Effector CD8-positive, alpha-beta T cell (primary cell): ENCODE results near the gene NFASC.

Experiments
- DNase-seq: peaks from one replicate; lab custom pipeline; 2025; lab: John Stamatoyannopoulos, UW

The NFASC gene

DNA sequence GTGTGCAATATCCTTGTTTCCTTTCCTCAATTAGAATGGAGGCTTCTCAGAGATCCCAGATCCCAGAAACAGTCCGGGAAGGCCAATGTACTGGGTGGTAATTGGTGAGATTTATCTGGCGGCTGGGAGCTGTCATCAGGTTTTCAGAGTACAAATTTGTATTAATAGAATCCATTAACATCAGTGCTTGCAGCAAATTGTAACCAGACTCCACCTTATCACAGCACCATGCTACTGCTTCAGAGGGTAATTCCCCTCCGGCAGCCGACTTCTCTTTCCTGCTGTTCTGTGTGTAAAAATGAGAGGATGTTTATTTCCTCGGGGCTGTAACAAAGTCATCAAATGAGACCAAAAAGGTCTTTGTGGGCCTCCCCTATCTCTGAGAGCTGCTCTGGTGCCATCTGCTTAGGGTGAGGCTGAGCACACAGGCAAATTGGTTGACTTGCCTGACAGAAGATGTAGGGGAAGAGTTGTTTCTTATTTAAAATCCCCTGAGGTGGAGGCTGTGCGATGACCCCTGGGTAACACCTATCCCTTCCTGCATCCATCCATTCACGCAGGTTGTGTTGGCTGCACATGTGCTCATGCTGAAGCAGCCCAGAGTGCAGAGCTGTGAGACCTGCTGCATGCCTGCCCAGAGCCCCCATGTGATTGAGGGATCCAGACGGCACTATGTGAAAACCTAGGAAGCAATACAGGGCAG lies 19.2 kb downstream of the NFASC start:
- no peak for DNase-seq

DNA sequence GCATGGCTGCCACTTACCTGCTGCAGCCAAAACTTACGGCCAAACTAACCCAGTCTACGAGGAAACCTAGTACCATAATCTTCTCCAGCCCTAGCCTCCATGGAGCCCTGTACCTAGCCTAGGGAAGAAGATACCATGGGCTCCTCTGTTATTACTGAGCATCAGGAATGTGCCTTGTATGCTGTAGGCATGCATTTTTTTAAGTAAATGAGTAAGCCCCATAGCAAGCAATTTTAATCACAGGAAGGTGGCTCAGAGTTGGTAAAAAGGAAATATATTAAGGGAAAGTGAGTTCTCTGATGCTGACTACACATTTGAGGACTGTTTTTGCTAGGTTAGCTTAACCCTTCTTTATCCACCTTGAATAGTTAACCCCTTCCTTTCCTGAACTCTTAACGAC lies 21.2 kb downstream of the NFASC start:
- no peak for DNase-seq

DNA sequence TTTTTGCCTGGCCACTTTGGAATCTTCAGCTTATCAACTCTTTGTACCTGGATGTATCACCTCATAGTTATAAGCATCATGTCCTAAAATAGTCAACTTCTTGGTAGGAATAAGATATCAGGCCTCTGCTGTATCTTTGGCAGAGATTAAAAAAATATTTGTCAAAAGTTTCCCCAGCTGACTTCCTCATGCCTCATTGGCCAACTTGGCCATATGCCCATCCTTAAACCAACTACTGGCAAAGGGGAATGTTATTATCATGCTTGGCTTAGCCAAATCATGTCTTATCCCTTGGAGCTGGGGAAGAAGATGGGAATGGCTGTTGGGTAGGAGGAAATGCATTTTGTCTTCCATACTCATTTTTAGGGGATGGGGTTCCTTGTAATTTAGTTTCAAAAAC lies 23.4 kb downstream of the NFASC start:
- DNase-seq = no peak

DNA sequence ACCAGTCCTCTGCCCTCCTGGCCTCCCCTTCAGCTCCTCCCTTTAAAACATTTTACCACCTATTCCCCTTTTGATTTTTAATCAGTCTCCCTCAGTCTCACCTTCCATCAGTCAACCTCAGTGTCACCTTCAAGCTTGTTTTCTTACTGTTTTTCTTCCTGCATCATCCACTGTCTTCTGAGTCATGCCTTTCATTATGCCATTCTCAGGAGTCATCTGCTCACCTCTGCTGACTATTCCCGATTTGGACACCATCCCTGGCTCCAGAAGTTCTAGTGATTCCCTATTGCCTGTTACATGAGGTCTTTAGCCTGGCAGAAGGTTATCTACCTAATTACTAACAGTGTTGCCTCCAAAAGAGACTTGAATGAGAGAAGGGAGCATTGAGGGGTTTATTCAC lies 23.9 kb downstream of the NFASC start:
- no peak for DNase-seq

DNA sequence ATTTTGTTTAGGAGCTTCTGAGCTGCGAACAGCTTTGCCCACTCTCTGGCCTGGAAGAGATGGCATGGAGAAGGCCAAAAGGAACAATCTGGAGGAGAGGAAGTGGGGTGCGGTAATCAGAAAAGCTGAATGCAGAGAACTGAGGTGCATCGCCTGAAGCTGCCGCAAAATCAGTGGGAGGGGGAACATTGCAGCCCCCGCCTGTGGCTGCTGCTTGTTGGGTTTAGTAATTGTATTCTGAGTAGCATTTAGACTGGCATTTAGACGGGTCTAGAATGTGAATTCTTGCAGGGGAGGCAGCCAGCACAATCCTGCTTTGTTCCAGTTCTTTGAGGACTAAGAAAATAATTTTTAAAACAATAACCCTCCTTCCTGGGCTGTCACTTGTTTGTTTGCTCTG lies 25.4 kb downstream of the NFASC start:
- DNase-seq = no peak

DNA sequence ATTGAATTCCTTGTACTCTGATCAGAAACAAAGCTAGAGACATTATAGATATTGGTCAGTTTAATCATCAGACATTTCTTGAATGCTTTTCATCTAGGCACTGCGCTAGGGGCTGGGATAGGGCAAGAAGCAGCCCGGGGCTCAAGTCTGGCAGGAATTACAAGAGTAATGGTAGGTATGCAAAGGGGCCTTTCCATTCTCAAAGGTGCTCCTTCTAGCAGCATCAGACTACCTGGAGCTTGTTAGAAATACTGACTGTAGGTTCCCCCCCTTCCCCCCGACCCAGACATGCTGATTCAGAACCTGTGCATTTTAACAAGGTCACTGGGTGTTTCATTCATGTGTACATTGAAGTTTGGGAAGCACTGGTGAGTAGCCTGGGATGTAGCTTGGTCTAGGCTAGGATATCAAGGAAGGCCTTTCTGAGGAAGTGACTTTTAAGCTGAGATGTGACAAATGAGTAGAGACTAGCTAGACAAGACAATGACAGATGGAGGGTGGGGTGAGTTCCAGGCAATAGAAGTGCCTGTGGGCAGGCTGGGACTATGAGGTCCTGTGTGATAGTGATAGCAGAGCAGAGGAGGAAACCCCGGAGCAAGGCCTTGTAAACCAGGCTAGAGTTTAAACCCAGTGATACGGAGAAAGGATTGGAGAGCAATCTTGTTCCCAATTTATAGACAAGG lies 26.3 kb downstream of the NFASC start:
- no peak for DNase-seq

DNA sequence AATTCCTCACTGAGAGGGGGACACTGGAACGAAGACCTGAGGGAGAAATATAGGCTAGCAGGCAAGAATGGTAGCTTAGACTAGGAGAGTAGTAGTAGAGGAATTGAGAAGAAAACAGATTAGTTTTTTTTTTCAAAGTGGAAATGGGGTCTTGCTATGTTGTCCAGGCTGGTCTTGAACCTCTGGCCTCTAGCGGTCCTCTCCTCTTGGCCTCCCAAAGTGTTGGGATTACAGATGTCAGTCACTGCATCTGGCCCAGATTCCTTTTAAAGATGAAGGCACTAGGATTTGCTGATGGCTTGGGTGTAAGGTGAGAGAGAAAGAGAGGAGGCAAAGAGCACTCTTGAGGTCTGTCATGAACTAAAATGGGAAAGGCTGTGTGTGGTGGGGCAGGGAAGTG lies 30.1 kb downstream of the NFASC start:
- DNase-seq = no peak

DNA sequence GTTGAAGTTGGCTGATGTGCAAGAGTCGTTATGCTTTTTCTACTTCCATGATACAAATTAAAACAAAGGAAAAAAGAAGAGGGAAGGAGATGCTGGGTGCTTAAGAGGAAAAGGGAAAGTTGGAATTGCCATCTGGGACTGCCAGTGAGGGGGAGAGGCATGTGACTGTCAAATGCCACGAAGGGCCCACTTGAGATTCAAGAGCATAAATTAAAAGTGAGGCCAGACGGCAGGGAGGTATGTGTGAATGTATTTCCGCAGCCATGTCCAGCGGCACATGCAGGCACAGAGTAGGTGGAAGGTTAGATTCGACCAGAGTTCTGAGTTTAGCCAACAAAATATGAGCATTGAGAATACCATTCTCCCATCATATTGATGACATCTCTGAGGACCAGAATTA lies 32.0 kb downstream of the NFASC start:
- no peak for DNase-seq

DNA sequence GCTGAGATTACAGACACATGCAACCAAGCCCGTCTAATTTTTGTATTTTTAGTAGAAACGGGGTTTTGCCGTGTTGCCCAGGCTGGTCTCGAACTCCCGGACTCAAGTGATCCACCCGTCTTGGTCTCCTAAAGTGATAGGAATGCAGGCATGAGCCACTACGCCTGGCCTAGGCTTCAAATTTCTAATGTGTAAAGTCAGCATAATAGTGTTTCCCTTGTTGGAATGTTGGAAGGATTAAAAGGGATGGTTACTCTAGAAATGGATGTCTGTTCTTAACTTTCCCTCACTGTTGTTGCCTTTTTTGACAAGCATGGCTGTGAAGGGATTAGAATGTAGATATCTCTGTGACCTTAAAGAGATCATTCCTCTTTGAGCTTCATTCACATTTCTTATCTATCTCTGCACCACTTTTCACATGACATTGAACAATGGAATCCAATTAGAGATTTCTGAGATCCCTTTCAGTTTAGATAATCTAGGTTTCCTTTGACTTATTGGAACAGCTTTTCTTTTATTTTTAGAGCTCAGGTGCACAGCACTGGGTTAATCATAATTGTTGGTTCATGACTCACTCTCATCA lies 33.7 kb downstream of the NFASC start:
- DNase-seq = no peak

DNA sequence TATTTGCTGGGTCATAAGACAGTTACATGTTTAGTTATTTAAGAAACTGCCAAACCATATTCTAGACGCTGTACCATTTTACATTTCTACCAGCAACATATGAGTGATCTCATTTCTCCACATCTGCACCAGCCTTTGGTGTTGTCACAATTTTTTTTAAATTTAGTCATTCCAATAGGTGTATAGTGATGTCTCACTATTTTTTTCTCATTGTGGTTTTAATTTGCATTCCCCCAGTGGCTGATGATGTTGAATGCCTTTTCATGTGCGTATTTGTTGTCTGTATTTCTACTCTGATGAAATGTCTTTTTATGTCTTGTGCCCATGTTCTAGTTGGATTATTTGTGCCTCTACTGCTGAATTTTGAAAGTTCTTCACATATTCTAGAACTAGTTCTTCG lies 38.4 kb downstream of the NFASC start:
- no peak for DNase-seq

DNA sequence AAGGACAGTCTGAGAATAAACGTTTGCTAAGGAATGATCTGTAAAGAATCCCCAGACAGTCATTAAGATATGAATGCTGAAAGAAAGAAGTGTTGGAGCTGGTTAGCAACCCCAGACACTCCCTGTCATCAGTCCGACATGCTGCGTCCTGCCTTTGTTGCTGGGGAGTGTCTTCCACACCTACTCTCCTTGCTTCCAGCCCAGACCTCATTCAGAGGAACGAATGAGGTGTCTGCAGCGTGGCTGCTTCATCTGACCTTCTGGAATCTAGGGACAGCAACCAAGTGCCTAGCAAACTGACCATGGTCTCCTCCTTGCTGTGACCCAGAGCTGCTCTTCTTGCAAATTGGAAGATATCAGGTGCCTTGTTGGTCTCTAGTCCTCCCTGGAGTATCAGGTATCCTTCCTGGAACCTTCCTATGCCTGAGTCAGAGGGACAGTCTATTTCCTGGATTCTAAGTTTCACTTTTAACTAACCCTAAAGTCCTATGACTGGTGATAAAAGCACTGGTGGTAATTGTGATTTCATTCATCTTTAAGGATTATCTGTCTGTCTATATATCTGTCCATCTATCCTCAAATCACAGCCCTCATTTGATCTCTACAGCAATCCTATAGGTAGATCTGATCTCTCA lies 45.3 kb downstream of the NFASC start:
- DNase-seq = no peak

DNA sequence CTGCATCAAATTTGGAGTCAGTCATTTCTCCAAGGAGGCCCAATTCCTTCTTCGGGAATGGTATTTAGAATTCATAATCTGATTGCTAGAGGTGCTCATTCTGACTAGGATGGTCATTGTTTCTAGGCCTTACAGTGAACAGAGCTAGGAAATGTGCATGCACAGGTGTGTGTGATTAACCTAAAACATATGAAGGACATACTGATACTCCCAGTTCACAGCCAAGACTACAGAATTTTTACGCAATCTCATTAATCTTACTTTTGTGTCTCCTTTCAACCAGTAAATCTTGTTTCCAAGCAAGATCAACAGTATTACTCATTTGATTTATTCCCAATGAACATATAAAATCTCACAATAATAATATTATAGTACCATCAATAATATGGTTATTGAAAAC lies 47.1 kb downstream of the NFASC start:
- no peak for DNase-seq

DNA sequence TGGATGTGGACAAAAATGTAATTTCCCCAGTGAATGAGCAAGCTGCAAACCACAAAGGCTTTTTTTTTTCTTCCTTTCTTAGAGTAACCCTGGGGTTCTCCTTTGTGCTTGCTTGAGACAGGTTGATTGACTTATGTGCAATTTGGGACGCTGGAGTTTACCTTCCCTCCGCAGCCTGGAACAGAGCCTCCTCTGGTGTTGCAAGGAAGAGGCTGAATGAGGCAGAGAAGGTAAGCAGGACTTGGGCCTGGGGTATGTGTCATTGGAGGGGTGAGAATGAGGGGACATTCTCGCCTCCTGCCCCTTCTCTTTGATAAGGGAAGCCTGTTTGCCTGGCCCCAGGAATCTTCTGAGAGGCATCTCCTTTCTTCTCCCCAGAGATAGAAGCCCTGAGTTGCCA lies 49.8 kb downstream of the NFASC start:
- DNase-seq = no peak

DNA sequence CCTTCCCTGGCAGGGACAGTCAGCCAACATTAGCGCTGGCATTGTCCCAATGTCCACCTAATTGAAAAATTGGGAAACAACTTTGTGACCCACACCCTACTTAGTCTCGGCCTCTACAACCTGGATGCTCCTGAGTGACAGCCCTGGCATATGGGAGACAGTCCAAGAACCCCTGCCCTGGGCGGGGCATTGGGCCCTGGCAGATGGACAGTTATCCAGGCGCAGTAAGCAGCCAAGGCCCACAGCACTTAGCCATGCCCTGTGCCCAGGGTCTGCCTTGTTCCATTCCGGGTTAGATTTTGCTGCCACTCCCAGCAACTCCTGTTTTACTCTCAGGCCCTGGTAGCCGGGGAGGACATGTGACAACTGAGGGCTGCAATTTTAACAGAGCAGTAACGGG lies 50.3 kb downstream of the NFASC start:
- DNase-seq = no peak

DNA sequence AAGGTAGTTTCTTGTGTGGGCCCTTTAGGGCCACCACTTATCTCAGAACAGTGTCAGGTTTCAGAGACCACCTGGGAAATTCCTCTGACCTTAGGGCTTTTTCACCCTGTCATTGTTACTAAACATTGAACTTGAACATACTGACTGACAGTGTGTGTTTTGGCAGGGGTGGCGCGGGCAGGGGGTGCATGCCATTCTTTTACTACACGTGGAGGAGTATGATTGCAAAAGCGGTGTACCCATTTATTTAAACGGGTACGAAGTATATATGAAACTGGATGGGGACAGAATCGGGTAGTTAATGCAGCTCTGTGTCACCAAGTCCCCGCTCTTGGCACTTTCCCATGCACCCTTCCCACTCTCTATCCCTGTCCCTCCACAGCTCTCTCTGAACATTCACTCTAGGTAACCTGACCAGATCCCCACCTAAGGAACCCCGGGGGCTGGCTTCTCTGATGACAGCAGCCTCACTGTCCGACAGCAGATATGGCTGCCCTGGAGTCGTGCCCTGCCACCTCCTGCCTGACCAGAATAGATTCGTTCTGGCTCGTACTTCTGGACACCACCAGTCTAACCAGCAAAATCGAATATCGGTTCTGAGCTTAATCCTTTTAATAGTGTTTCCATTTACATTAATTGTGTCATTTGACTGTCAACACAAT lies 51.3 kb downstream of the NFASC start:
- no peak for DNase-seq

DNA sequence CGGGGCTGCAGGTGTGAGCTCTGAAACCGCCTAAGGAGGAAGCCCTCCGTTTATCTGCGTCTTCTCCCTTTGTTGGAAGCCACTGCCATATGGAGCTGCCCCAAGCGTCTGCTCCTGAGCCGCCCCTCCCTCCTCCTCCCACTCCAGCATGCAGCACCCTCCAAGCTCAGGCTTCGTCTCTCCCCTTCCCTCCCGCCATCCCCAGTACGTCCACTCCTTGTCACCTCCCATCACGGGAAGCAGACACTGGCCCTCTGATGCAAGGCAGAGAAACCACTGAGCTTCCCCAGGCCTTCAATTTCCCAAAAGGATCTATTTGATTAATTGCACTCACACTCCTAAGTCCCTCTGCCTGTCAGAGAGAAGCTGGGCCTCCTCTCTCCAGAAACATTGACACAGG lies 52.5 kb downstream of the NFASC start:
- DNase-seq = no peak

DNA sequence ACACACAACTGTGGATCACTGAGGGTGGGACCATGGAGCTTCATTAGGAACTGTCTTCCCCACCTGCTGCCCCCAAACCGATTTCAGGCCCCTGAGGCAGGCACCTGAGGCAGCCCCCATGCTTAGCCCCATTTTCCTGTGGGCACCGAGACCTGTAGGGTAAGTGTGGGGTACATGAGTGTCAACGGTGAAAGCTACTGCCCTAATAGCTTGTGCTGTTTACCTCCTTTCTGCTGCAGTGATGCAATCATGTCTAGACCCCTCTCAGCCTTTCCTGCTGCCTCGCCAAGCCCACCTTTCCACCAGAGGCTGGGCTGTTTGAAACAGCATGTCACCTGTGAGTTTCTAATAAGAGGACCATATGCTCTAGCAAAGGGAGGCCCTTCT lies 53.0 kb downstream of the NFASC start:
- DNase-seq = no peak

DNA sequence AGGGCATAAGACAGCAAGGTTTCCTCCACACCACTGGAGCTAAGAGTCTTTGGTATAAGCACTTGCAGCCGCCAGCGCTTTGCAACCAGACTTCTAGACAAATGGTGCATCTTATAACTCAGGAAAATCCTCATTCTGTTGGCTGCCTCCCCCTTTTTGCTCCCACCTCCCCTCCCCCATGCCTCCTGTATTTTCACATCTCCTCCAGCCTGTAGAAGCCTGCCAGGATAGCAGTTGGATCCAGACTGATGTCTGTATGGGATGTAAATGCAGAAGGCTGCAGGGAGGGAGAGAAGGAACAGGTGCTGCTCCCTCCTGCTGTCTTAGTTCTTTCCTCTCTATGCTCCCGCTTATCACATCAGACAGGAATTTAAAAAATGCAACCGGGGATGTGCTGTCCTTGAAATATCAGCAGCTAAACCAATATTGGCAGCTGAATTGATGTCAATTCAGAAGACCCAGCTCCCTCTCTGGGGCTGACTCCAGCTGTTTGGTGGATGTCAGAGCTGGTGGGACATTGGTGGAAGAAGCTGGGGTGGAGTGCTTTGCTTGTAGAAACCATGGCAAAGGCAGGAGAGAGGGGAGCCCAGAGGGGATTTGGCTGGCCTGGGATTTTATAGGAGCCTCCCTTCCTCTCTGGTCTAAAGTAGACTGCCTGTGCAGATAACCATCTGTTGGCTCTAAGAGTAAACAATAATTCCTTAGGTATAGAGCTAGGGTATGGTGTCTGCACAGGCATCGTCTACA lies 53.5 kb downstream of the NFASC start:
- DNase-seq = no peak

DNA sequence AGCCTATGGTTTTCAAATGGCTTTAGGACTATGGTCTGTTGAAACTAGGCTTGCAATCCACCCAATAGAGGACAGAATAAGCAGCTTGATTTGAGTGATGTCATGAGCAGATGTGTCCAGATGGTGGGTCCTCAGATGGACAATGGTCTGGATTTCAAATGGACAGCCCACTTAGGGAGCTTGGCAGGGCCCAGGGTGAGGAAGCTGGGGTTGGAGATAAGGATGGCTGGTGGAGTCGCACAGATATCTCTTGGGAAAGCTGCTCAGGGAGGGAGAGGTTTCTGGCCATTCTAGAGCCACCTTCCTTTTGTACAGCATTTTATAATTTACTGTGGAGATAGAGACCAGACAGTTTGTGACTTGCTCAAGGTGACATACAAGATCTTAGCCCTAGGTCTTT lies 55.0 kb downstream of the NFASC start:
- no peak for DNase-seq

DNA sequence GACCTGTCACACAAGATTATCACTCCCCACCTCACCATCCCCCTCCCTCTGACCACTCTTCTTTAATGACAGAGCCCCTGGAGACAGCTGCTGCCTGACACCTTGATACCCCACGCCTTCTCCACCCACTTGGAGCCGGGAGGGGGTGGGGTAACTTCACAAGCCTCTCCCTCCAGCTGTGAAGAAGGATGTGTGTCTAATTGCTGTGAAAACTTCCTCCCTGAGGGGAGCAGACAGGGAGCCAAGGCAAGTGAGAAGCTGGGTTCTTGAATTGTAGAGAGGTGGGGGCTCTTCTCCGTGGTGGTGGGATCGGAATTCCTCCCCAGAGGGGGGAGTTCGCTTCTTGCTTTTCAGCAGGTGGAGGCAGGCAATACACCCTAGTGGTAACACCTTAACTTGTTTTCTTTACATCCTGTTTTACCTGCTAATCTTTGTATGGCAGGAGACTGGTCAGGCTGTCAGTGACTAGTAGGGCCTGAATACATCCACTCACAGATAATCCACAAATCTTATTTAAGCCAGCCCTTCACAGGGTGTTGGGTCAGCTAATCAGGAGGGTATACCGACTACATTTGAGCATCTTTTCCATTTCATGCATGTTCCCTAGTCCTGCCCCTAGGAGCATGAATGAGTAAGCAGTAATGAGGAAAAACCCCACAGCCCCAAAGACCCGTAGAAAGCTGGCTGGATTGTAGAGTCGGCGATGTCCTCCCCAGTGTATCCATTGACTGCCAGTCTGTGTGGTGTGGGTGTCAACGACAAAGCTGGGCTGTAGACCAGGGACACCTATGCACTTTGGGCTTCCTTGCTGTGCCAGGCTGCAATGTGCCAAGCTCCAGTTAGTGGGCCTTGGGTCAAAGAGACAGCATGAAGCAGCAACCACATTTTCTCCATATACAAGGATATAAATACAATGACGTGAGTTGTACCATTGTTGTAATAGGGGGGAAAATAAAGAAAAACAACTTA lies 57.3 kb downstream of the NFASC start:
- no peak for DNase-seq
